H9 (cell line): ENCODE results near the gene ZNF423. TPM values are rescaled to one million over a fixed set of nuclear protein-coding genes. Genes with fewer than 3 reads are reported as not detected.

Source experiments
- DNase-seq: peaks from one replicate; pipeline ENCODE4 v3.0.0-alpha.2; 2017
- H2AFZ ChIP-seq: one replicate; pipeline ENCODE4 v1.6.1; 2013; ENCODE audit warnings: mild to moderate bottlenecking, low read length, control low read depth, moderate library complexity
- H2AK5ac ChIP-seq: 2 replicates; pipeline ENCODE4 v1.6.1; 2013; ENCODE audit warnings: low read length, control low read depth, mixed read lengths; ENCODE audit not compliant: insufficient read length
- H2BK120ac ChIP-seq: one replicate; pipeline ENCODE4 v1.6.1; 2013; ENCODE audit warnings: low read depth, mild to moderate bottlenecking, low read length, control low read depth, inconsistent platforms; ENCODE audit not compliant: poor library complexity, severe bottlenecking
- H2BK12ac ChIP-seq: 2 replicates; pipeline ENCODE4 v1.6.1; 2013; ENCODE audit warnings: low read length, control low read depth, mixed read lengths, low read depth; ENCODE audit not compliant: insufficient read length
- H2BK15ac ChIP-seq: 2 replicates; pipeline ENCODE4 v1.6.1; 2013; ENCODE audit warnings: low read depth, low read length, control low read depth
- H2BK20ac ChIP-seq: one replicate; pipeline ENCODE4 v1.6.1; 2013; ENCODE audit warnings: low read depth, mild to moderate bottlenecking, low read length, control low read depth, inconsistent platforms; ENCODE audit not compliant: poor library complexity, severe bottlenecking
- H2BK5ac ChIP-seq: 2 replicates; pipeline ENCODE4 v1.6.1; 2013; ENCODE audit warnings: low read length, control low read depth, mixed read lengths; ENCODE audit not compliant: insufficient read length
- H3K14ac ChIP-seq: 2 replicates; pipeline ENCODE4 v1.6.1; 2013; ENCODE audit warnings: low read length, control low read depth; ENCODE audit not compliant: insufficient read depth
- H3K18ac ChIP-seq: 2 replicates; pipeline ENCODE4 v1.6.1; 2013; ENCODE audit warnings: low read depth, mild to moderate bottlenecking, mixed read lengths, low read length, control low read depth; ENCODE audit not compliant: insufficient read length
- H3K23ac ChIP-seq: 2 replicates; pipeline ENCODE4 v1.6.1; 2013; ENCODE audit warnings: low read length, control low read depth, mixed read lengths, low read depth; ENCODE audit not compliant: insufficient read length
- H3K23me2 ChIP-seq: 2 replicates; pipeline ENCODE4 v1.6.1; 2013; ENCODE audit warnings: low read depth, mild to moderate bottlenecking, mixed read lengths, low read length, control low read depth; ENCODE audit not compliant: insufficient read length, poor library complexity, severe bottlenecking
- H3K27ac ChIP-seq: 2 replicates; pipeline ENCODE4 v1.5.1; 2013; ENCODE audit warnings: low read length, control low read depth, mixed read lengths, low read depth; ENCODE audit not compliant: insufficient read length
- H3K27me3 ChIP-seq: 2 replicates; pipeline ENCODE4 v1.6.1; 2013; ENCODE audit warnings: low read length, control low read depth, inconsistent platforms; ENCODE audit not compliant: insufficient read depth
- H3K4ac ChIP-seq: 2 replicates; pipeline ENCODE4 v1.6.1; 2013; ENCODE audit warnings: low read depth, mild to moderate bottlenecking, control low read depth, inconsistent platforms, low read length, moderate library complexity
- H3K4me1 ChIP-seq: 2 replicates; pipeline ENCODE4 v1.6.1; 2013; ENCODE audit warnings: low read length, control low read depth, inconsistent platforms; ENCODE audit not compliant: insufficient read depth
- H3K4me2 ChIP-seq: 2 replicates; pipeline ENCODE4 v1.6.1; 2013; ENCODE audit warnings: low read length, control low read depth, mixed read lengths; ENCODE audit not compliant: insufficient read length, insufficient read depth
- H3K56ac ChIP-seq: 2 replicates; pipeline ENCODE4 v1.6.1; 2013; ENCODE audit warnings: low read depth, mild to moderate bottlenecking, mixed read lengths, low read length, control low read depth; ENCODE audit not compliant: insufficient read length
- H3K79me1 ChIP-seq: 2 replicates; pipeline ENCODE4 v1.6.1; 2013; ENCODE audit warnings: low read depth, mild to moderate bottlenecking, moderate library complexity, low read length, control low read depth, inconsistent platforms; ENCODE audit not compliant: insufficient read depth, poor library complexity, severe bottlenecking
- H3K79me2 ChIP-seq: 2 replicates; pipeline ENCODE4 v1.6.1; 2013; ENCODE audit warnings: low read length, control low read depth, inconsistent platforms; ENCODE audit not compliant: insufficient read depth
- H3K9ac ChIP-seq: 2 replicates; pipeline ENCODE4 v1.6.1; 2013; ENCODE audit warnings: low read length, control low read depth, mixed read lengths; ENCODE audit not compliant: insufficient read length; ENCODE audit errors: extremely low read depth
- H3K9me3 ChIP-seq: one replicate; pipeline ENCODE4 v1.6.1; 2013; ENCODE audit warnings: low read depth, low read length, inconsistent platforms; ENCODE audit not compliant: control insufficient read depth
- H3T11ph ChIP-seq: one replicate; pipeline ENCODE4 v1.6.1; 2013; ENCODE audit warnings: mild to moderate bottlenecking, low read length, control low read depth, inconsistent platforms
- H4K20me1 ChIP-seq: one replicate; pipeline ENCODE4 v1.6.1; 2013; ENCODE audit not compliant: control insufficient read depth, insufficient read length, insufficient read depth
- H4K5ac ChIP-seq: 2 replicates; pipeline ENCODE4 v1.6.1; 2013; ENCODE audit warnings: low read depth, mild to moderate bottlenecking, mixed read lengths, low read length, control low read depth; ENCODE audit not compliant: insufficient read length
- H4K8ac ChIP-seq: replicated peaks from 2 replicates; pipeline ENCODE4 v1.6.1; 2013; ENCODE audit warnings: low read length, control low read depth, mixed read lengths, low read depth; ENCODE audit not compliant: insufficient read length
- H4K91ac ChIP-seq: 2 replicates; pipeline ENCODE4 v1.6.1; 2013; ENCODE audit warnings: low read depth, mild to moderate bottlenecking, moderate library complexity, mixed read lengths, low read length, control low read depth; ENCODE audit not compliant: insufficient read length
- H3K27ac Mint-ChIP-seq, 3 experiments: 2 replicates in 2 of 3; 3 replicates in 1 of 3; pipeline ENCODE4 v1.8.0; 2020 to 2021; ENCODE audit warnings: mixed read lengths in 3 of 3, mild to moderate bottlenecking in 1 of 3, moderate library complexity in 1 of 3
- H3K27me3 Mint-ChIP-seq: 2 replicates; pipeline ENCODE4 v1.8.0; 2021; ENCODE audit warnings: low read depth, mild to moderate bottlenecking, moderate library complexity, mixed read lengths
- H3K36me3 Mint-ChIP-seq, 3 experiments: 2 replicates in 2 of 3; 3 replicates in 1 of 3; pipeline ENCODE4 v1.8.0; 2020 to 2021; ENCODE audit warnings: low read depth in 3 of 3, mixed read lengths in 3 of 3; ENCODE audit not compliant: insufficient read depth in 1 of 3
- H3K4me1 Mint-ChIP-seq, 2 experiments: 2 replicates each; pipeline ENCODE4 v1.8.0; 2020; ENCODE audit warnings: mixed read lengths in 2 of 2
- H3K4me3 Mint-ChIP-seq, 2 experiments: 2 replicates in 1 of 2; 3 replicates in 1 of 2; pipeline ENCODE4 v1.8.0; 2020 to 2021; ENCODE audit warnings: mild to moderate bottlenecking in 2 of 2, mixed read lengths in 2 of 2, moderate library complexity in 1 of 2
- H3K9me3 Mint-ChIP-seq, 2 experiments: 2 replicates in 1 of 2; 3 replicates in 1 of 2; pipeline ENCODE4 v1.8.0; 2020; ENCODE audit warnings: mild to moderate bottlenecking in 2 of 2, mixed read lengths in 2 of 2, moderate library complexity in 1 of 2
- CTCF ChIP-seq: fragments of 200-600 bp; sonication (generic); conservative IDR thresholded peaks from 3 replicates; pipeline ENCODE4 v1.8.0; 2021; ENCODE audit warnings: antibody characterized with exemption, mild to moderate bottlenecking
- WGBS: extraction: QIAGEN DNeasy Blood & Tissue Kit; methylation state at CpG from one replicate; pipeline ENCODE4 v1.1.7; 2013; ENCODE audit warnings: missing lambda C conversion rate, low lambda C conversion rate, mixed read lengths; ENCODE audit not compliant: insufficient read length; ENCODE audit errors: extremely low coverage; 5-methylcytosine and 5-hydroxymethylcytosine counted together
- total RNA-seq: library from RNA; stranded (reverse); gene quantifications from 2 replicates; pipeline ENCODE4 v1.2.1, GENCODE V29; 2021

ZNF423 gene
- total RNA-seq, 1 experiment from 2014 or later = 51.5 TPM

- Histone ChIP-seq H3K18ac (no peak overlapping the region), H3K56ac (no peak overlapping the region), H3K9ac (no peak overlapping the region), H2AFZ (no peak overlapping the region), H3K4ac (no peak overlapping the region), H3K27ac (no peak overlapping the region), H2BK12ac (no peak overlapping the region), H3K14ac (no peak overlapping the region), H4K8ac (no peak overlapping the region), H3K9me3 (no peaks in the 10 kb centered on the region), H4K20me1 (no peaks in the 10 kb centered on the region), H2BK120ac (no peak overlapping the region), H2BK15ac (no peak overlapping the region), H3K4me2 (no peak overlapping the region), H4K91ac (no peak overlapping the region), H3K4me1 (peaks cover 3% of the 10 kb centered on the region; the same call in 1 of the 2 replicates), H3T11ph (no peak overlapping the region), H2AK5ac (no peak overlapping the region), H3K23ac (no peak overlapping the region), H3K79me1 (no peaks in the 10 kb centered on the region), H3K79me2 (no peaks in the 10 kb centered on the region), H2BK20ac (no peak overlapping the region), H4K5ac (no peak overlapping the region), H3K23me2 (no peaks in the 10 kb centered on the region), H2BK5ac (peak overlapping the region; percentile 57), H3K27me3 (no peaks in the 10 kb centered on the region)
- WGBS = no CpG with 5 or more reads among the region's 12 CpGs
- peak overlapping the region; percentile 52 to 96 (median 79); a peak in 4 of 7 replicates for H3K27ac Mint-ChIP-seq
- peaks cover 0 to 3% of the 10 kb centered on the region in 2 experiments; a peak in 2 of 5 replicates for H3K9me3 Mint-ChIP-seq
- peaks cover 33 to 46% of the 10 kb centered on the region in 2 experiments for H3K4me1 Mint-ChIP-seq
- H3K36me3 Mint-ChIP-seq = peaks cover 0 to under 1% (median 0%) of the 10 kb centered on the region in 3 experiments; a peak in 3 of 7 replicates
- TF ChIP-seq CTCF = no peak
- no peak for DNase-seq
- H3K27me3 Mint-ChIP-seq = no peaks in the 10 kb centered on the region
- no peak overlapping the region for H3K4me3 Mint-ChIP-seq
These were observed 277.4 kb downstream of the ZNF423 start for GRCh38 chr16:49578435-49579024.
